Measurements from ENCODE around the gene MYBPH. TPM values are rescaled to one million over a fixed set of nuclear protein-coding genes. Genes with fewer than 3 reads are reported as not detected.

MYBPH gene
- total RNA-seq, 6 experiments from 2014 or later = not detected

- no peaks in the 10 kb centered on the region for H3K36me3 Mint-ChIP-seq (ENCODE audit: low read depth)
Observed at GRCh38 chr1:203190949-203191348, 15.3 kb upstream of the MYBPH start.

GRCh38 chr1:203189951-203190352 is 14.3 kb upstream of the MYBPH start:
- TF ChIP-seq CTCF (IDR thresholded peaks at IDR 0.05) = no peak
- DNase-seq = no peak
- Mint-ChIP-seq H3K27ac (no peak overlapping the region), H3K4me1 (ENCODE audit: low read depth) (no peaks in the 10 kb centered on the region), H3K4me3 (no peak overlapping the region), H3K36me3 (ENCODE audit: low read depth) (no peaks in the 10 kb centered on the region), H3K9me3 (no peaks in the 10 kb centered on the region), H3K27me3 (ENCODE audit: insufficient read depth) (peaks cover 7% of the 10 kb centered on the region)

More at GRCh38 chr1:203190949-203191348, 15.3 kb upstream of the MYBPH start:
- peaks cover 7% of the 10 kb centered on the region for H3K4me1 Mint-ChIP-seq (ENCODE audit: low read depth)
- DNase-seq = no peak
- peaks cover 7% of the 10 kb centered on the region for H3K27me3 Mint-ChIP-seq (ENCODE audit: insufficient read depth)
- no peak overlapping the region for H3K27ac Mint-ChIP-seq
- TF ChIP-seq CTCF (IDR thresholded peaks at IDR 0.05) = no peak
- no peaks in the 10 kb centered on the region for H3K9me3 Mint-ChIP-seq
- H3K4me3 Mint-ChIP-seq = no peak overlapping the region

- H3K27ac Mint-ChIP-seq = no peak overlapping the region
- no peak for TF ChIP-seq CTCF (IDR thresholded peaks at IDR 0.05)
- no peaks in the 10 kb centered on the region for H3K36me3 Mint-ChIP-seq (ENCODE audit: low read depth)
- DNase-seq = no peak
- no peaks in the 10 kb centered on the region for H3K9me3 Mint-ChIP-seq
- H3K27me3 Mint-ChIP-seq (ENCODE audit: insufficient read depth) = peaks cover 7% of the 10 kb centered on the region
- H3K4me1 Mint-ChIP-seq (ENCODE audit: low read depth) = no peaks in the 10 kb centered on the region
- H3K4me3 Mint-ChIP-seq = no peak overlapping the region
Observed at GRCh38 chr1:203188686-203189232, 13.1 kb upstream of the MYBPH start.

GRCh38 chr1:203187689-203188264 is 12.2 kb upstream of the MYBPH start:
- Mint-ChIP-seq H3K9me3 (no peaks in the 10 kb centered on the region), H3K4me1 (ENCODE audit: low read depth) (no peaks in the 10 kb centered on the region), H3K36me3 (ENCODE audit: low read depth) (no peaks in the 10 kb centered on the region), H3K27ac (no peak overlapping the region), H3K27me3 (ENCODE audit: insufficient read depth) (peaks cover 7% of the 10 kb centered on the region), H3K4me3 (no peak overlapping the region)
- DNase-seq = no peak
- no peak for TF ChIP-seq CTCF (IDR thresholded peaks at IDR 0.05)

- H3K4me1 Mint-ChIP-seq (ENCODE audit: low read depth) = no peaks in the 10 kb centered on the region
- TF ChIP-seq CTCF (IDR thresholded peaks at IDR 0.05) = no peak
- H3K27me3 Mint-ChIP-seq (ENCODE audit: insufficient read depth) = peaks cover 7% of the 10 kb centered on the region
- DNase-seq = no peak
- no peaks in the 10 kb centered on the region for H3K36me3 Mint-ChIP-seq (ENCODE audit: low read depth)
- H3K4me3 Mint-ChIP-seq = no peak overlapping the region
- H3K27ac Mint-ChIP-seq = no peak overlapping the region
- no peaks in the 10 kb centered on the region for H3K9me3 Mint-ChIP-seq
Observed at GRCh38 chr1:203187304-203187685, 11.7 kb upstream of the MYBPH start.
